HEK293T (cell line): ENCODE results near the gene HMOX1.

Experiments used
- FOXK2 ChIP-seq: fragments of 450-650 bp; IDR thresholded peaks from 2 replicates; pipeline ENCODE4 v1.6.1; 2016; ENCODE audit warnings: mild to moderate bottlenecking
- LEF1 ChIP-seq: fragments of 450-650 bp; IDR thresholded peaks from 2 replicates; pipeline ENCODE4 v1.6.1; 2017; ENCODE audit warnings: mild to moderate bottlenecking, borderline replicate concordance

DNA sequence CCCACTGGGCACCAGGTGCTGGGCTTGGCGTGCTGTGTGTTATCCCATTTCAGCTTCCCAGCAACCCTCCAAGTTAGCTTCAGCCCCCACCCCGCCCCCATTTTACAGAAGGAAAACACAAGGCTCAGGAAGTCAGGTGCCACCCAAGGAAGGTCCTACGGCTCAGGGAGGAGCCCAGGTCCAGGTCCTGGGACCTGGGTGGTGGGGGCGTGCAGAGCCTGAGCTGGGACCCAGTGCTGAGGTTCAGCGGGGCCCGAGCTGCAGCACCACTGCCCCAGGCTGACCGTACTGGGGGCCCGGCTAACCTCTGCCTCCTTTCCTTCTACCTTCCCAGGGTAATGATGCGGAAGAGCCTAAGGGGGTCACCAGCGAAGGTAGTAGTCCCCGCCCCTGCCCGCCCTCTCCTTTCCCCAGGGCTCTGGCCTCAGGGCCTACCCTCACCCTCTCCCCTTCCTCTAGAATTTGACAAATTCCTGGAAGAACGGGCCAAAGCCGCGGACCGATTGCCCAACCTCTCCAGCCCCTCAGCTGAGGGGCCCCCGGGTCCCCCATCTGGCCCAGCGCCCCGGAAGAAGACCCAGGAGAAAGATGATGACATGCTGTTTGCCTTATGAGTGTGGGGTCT, 34.2 kb upstream of the HMOX1 start:
- TF ChIP-seq LEF1 (no peak), FOXK2 (no peak)
